DND-41 (cell line): Measurements from ENCODE around the gene HUS1B.

Source experiments
- ATAC-seq: fragments of 200-7000 bp; cut with Tn5 transposase; 3 replicates; pipeline ENCODE4 v1.9.1; 2021; ENCODE audit warnings: low read depth; ENCODE audit not compliant: insufficient read depth
- DNase-seq: peaks from one replicate; pipeline ENCODE4 v3.0.0-alpha.2; 2020
- H2AFZ ChIP-seq: 2 replicates; pipeline ENCODE4 v1.6.0; 2012; ENCODE audit warnings: low read depth, low read length
- H3K27ac ChIP-seq: 2 replicates; pipeline ENCODE4 v1.5.1; 2012; ENCODE audit warnings: low read length, inconsistent platforms
- H3K27me3 ChIP-seq: fragments of 200-600 bp; sonication (generic); 2 replicates; pipeline ENCODE4 v1.6.0; 2012; ENCODE audit warnings: low read length, mild to moderate bottlenecking, inconsistent platforms; ENCODE audit not compliant: insufficient read depth, poor library complexity
- H3K36me3 ChIP-seq: 2 replicates; pipeline ENCODE4 v1.5.1; 2012; ENCODE audit warnings: low read length, inconsistent platforms; ENCODE audit not compliant: insufficient read depth
- H3K4me1 ChIP-seq: 2 replicates; pipeline ENCODE4 v1.5.1; 2012; ENCODE audit warnings: mild to moderate bottlenecking, low read length; ENCODE audit not compliant: insufficient read depth
- H3K4me2 ChIP-seq: 2 replicates; pipeline ENCODE4 v1.6.0; 2012; ENCODE audit warnings: mild to moderate bottlenecking, moderate library complexity, low read length, inconsistent platforms; ENCODE audit not compliant: insufficient read depth
- H3K4me3 ChIP-seq, 2 experiments: fragments of 200-600 bp in 1 of 2; shearing (Covaris generic) in 1 of 2; 2 replicates each; pipeline ENCODE4 v1.5.1; 2012 to 2016; ENCODE audit warnings: inconsistent platforms in 2 of 2, low read length in 2 of 2, mild to moderate bottlenecking in 2 of 2, low read depth in 1 of 2, moderate library complexity in 1 of 2
- H3K79me2 ChIP-seq: 2 replicates; pipeline ENCODE4 v1.6.0; 2012; ENCODE audit warnings: low read length, inconsistent platforms; ENCODE audit not compliant: insufficient read depth
- H3K9ac ChIP-seq: 2 replicates; pipeline ENCODE4 v1.6.0; 2012; ENCODE audit warnings: low read depth, mild to moderate bottlenecking, inconsistent platforms, low read length, moderate library complexity
- H3K9me3 ChIP-seq: 2 replicates; pipeline ENCODE4 v1.5.1; 2012; ENCODE audit warnings: low read length, moderate library complexity, mild to moderate bottlenecking, inconsistent platforms; ENCODE audit not compliant: insufficient read depth, severe bottlenecking
- H4K20me1 ChIP-seq: 2 replicates; pipeline ENCODE4 v1.6.0; 2012; ENCODE audit warnings: low read length; ENCODE audit not compliant: insufficient read depth
- EZH2 ChIP-seq: IDR thresholded peaks from 3 replicates; pipeline ENCODE4 v1.6.1; 2012; ENCODE audit warnings: borderline replicate concordance, low read depth, mild to moderate bottlenecking, moderate library complexity, low read length, inconsistent platforms; ENCODE audit not compliant: severe bottlenecking
- TF ChIP-seq, protein P1 (sequence below): IDR thresholded peaks from 2 replicates; pipeline ENCODE4 v1.5.1; 2012; ENCODE audit warnings: borderline replicate concordance, low read length, moderate library complexity, mild to moderate bottlenecking; ENCODE audit not compliant: poor library complexity, severe bottlenecking; ENCODE audit errors: extremely low read depth

Gene HUS1B

DNA sequence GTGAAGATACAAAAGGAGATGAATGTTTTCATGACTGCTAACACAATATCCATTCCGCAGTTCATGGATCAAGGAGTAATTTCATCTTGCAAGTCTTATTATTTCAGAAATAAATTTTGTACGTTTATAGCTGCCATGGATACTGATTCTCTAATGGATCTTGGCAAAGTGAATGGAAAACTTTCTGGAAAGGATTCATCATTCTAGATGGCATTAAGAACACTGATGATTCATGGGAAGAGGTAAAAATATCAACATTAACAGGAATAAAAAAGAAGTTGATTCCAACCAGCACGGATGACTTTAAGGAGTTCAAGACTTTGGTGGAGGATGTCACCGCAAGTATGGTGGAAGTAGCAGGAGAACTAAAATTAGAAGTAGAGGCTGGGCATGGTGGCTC, 2.8 kb downstream of the HUS1B start:
- Histone ChIP-seq H3K27me3 (no peaks in the 10 kb centered on the region), H2AFZ (no peak overlapping the region), H3K9ac (no peak overlapping the region), H3K4me3 (no peak overlapping the region), H3K79me2 (peaks cover 10% of the 10 kb centered on the region), H4K20me1 (peaks cover 3% of the 10 kb centered on the region; the same call in 1 of the 2 replicates), H3K4me1 (peaks cover 2% of the 10 kb centered on the region), H3K36me3 (0 out of 2 replicates have a peak, but pooled peaks cover 3% of the 10 kb centered on the region), H3K27ac (no peak overlapping the region), H3K9me3 (no peaks in the 10 kb centered on the region), H3K4me2 (no peak overlapping the region)
- DNase-seq (no peak), ATAC-seq (no peak)
- TF ChIP-seq, protein P1, sequence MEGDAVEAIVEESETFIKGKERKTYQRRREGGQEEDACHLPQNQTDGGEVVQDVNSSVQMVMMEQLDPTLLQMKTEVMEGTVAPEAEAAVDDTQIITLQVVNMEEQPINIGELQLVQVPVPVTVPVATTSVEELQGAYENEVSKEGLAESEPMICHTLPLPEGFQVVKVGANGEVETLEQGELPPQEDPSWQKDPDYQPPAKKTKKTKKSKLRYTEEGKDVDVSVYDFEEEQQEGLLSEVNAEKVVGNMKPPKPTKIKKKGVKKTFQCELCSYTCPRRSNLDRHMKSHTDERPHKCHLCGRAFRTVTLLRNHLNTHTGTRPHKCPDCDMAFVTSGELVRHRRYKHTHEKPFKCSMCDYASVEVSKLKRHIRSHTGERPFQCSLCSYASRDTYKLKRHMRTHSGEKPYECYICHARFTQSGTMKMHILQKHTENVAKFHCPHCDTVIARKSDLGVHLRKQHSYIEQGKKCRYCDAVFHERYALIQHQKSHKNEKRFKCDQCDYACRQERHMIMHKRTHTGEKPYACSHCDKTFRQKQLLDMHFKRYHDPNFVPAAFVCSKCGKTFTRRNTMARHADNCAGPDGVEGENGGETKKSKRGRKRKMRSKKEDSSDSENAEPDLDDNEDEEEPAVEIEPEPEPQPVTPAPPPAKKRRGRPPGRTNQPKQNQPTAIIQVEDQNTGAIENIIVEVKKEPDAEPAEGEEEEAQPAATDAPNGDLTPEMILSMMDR: no peak
- TF ChIP-seq EZH2: no peak

DNA sequence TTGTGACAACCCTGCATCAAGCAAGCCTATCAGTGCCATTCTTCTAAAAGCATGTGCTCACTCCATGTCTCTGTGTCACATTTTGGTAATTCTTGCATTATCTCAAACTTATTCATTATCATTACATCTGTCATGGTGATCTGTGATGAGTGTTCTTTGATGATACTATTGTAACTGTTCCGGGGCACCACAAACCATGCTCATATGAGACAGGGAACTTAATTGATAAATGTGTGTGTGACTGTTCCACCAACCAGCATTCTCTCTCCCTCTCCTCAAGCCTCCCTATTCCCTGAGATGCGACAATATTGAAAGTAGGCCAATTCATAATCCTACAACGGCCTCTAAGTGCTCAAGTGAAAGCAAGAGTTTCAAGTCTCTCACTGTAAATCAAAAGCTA, 4.0 kb downstream of the HUS1B start:
- no peak for TF ChIP-seq EZH2
- TF ChIP-seq, protein P1: no peak
- ATAC-seq (no peak), DNase-seq (no peak)
- no peak overlapping the region for H3K4me3 ChIP-seq
- H3K27me3 ChIP-seq: no peaks in the 10 kb centered on the region
- H3K9me3 ChIP-seq: no peaks in the 10 kb centered on the region
- no peak overlapping the region for H3K4me2 ChIP-seq
- 0 out of 2 replicates have a peak, but pooled peaks cover 3% of the 10 kb centered on the region for H3K36me3 ChIP-seq
- H3K9ac ChIP-seq: no peak overlapping the region
- no peak overlapping the region for H3K27ac ChIP-seq
- peaks cover 6% of the 10 kb centered on the region; the same call in 1 of the 2 replicates for H4K20me1 ChIP-seq
- no peak overlapping the region for H2AFZ ChIP-seq
- H3K79me2 ChIP-seq: peaks cover under 1% of the 10 kb centered on the region; the same call in 1 of the 2 replicates
- no peaks in the 10 kb centered on the region for H3K4me1 ChIP-seq

DNA sequence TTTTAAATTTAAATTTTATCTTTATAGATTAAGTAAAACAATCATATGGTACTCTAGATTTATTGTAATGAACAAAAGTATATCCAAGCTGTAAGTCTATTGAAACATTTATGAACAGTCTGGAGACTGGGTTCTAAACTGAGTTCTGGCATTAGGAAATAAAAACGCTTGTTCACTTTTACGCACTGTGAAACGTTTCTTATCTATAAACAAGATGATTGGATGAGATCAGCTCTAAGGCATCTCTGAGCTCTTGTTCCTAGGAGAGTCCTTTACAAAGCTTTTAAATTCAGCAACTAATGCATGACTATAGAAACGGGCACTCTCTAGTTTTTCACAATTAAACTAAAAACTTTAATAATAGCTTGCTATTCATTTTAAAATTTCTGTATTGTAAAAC, 6.8 kb downstream of the HUS1B start:
- Histone ChIP-seq H3K9me3 (no peaks in the 10 kb centered on the region), H3K4me1 (no peaks in the 10 kb centered on the region), H2AFZ (no peak overlapping the region), H3K9ac (no peak overlapping the region), H3K79me2 (no peaks in the 10 kb centered on the region), H4K20me1 (peaks cover 9% of the 10 kb centered on the region), H3K27ac (no peak overlapping the region), H3K4me2 (no peak overlapping the region), H3K27me3 (no peaks in the 10 kb centered on the region), H3K4me3 (no peak overlapping the region), H3K36me3 (0 out of 2 replicates have a peak, but pooled peaks cover 3% of the 10 kb centered on the region)
- no peak for DNase-seq
- TF ChIP-seq EZH2: no peak
- TF ChIP-seq, protein P1: no peak
- ATAC-seq: no peak

DNA sequence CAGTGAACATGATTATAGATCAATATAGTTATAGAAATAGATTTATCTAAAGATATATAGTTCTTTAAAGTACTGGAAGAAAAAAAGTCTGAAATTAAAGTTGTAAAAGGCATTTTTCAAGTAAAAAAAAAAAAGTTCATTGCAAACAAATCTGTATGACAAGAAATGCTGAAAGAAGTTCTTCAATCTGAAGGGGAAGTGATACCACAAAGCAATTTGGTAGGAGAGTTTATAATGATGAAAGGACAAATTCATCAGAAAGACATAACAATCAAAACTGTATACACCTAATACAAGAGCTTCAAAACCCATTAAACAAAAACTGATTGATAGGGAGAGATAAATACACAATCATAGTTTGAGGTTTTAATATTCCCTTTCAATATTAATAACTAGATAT, 14.1 kb downstream of the HUS1B start:
- no peaks in the 10 kb centered on the region for H3K4me1 ChIP-seq
- no peaks in the 10 kb centered on the region for H3K27me3 ChIP-seq
- H3K36me3 ChIP-seq: no peaks in the 10 kb centered on the region
- ATAC-seq: no peak
- no peaks in the 10 kb centered on the region for H3K9me3 ChIP-seq
- peaks cover 15% of the 10 kb centered on the region for H4K20me1 ChIP-seq
- no peak overlapping the region for H3K9ac ChIP-seq
- TF ChIP-seq, protein P1: no peak
- no peak for TF ChIP-seq EZH2
- no peak overlapping the region for H3K4me3 ChIP-seq
- no peak overlapping the region for H3K27ac ChIP-seq
- no peak overlapping the region for H2AFZ ChIP-seq
- no peak for DNase-seq
- peaks cover 14% of the 10 kb centered on the region; the same call in 1 of the 2 replicates for H3K79me2 ChIP-seq
- H3K4me2 ChIP-seq: no peak overlapping the region
